K562 (cell line): ENCODE measurements around the gene SYT7. TPM values are rescaled to one million over a fixed set of nuclear protein-coding genes. Genes with fewer than 3 reads are reported as not detected.
A peak's percentile ranks its signal among the peaks of the same experiment; 100 is the strongest.

Source experiments
- ATAC-seq: fragments of 200-7000 bp; cut with Tn5 transposase; 3 replicates; pipeline ENCODE4 v1.9.1; 2020; ENCODE audit warnings: moderate library complexity
- BruUV-seq: library from RNA; stranded (reverse); fragments of 400-500 nt; replicated peaks from 2 replicates; lab custom pipeline; 2021; lab: Mats Ljungman, UMichigan
- CTCF ChIA-PET: fragments of 300-600 bp; formaldehyde crosslinking; extraction: SDS; loops from one replicate; lab custom pipeline; 2021; ENCODE audit warnings: low intra/inter-chr PET ratio; lab: Yijun Ruan, JAX
- POLR2A ChIA-PET: fragments of 300-600, 350-650 bp; sonication (Branson Sonifier 250); formaldehyde crosslinking; extraction: SDS; loops from one replicate; lab custom pipeline; 2021; ENCODE audit warnings: antibody characterized with exemption, inconsistent platforms; lab: Yijun Ruan, JAX
- DNase-seq, 4 experiments: peaks; one replicate each; pipeline versions ENCODE4 v3.0.0 to v3.0.0-alpha.2; 2011 to 2018; ENCODE audit warnings: low spot score in 3 of 4, mixed read lengths in 3 of 4; ENCODE audit errors: extremely low read depth in 1 of 4
- FAIRE-seq: peaks from 2 replicates; lab custom pipeline; 2011; peaks lifted over from hg19 to GRCh38; lab: Jason Lieb, UNC
- H2AFZ ChIP-seq: 2 replicates; pipeline ENCODE4 v1.6.0; 2011; ENCODE audit warnings: low read depth, low read length, control low read depth, inconsistent platforms
- H3K27ac ChIP-seq: fragments of 200-600 bp; 3 replicates; pipeline ENCODE4 v1.8.0; 2011; ENCODE audit warnings: low read depth, mild to moderate bottlenecking, control low read depth, inconsistent platforms, low read length, moderate library complexity, mixed read lengths; ENCODE audit errors: extremely low read depth
- H3K27me3 ChIP-seq, 2 experiments: fragments of 300-600 bp in 1 of 2; 2 replicates in 1 of 2; 3 replicates in 1 of 2; pipeline versions ENCODE4 v1.6.0 to v1.8.0; 2011; ENCODE audit warnings: inconsistent platforms in 2 of 2, low read length in 2 of 2, mild to moderate bottlenecking in 1 of 2, mixed read lengths in 1 of 2, moderate library complexity in 1 of 2; ENCODE audit not compliant: control insufficient read depth in 2 of 2, insufficient read depth in 2 of 2
- H3K36me3 ChIP-seq: fragments of 300-600 bp; 3 replicates; pipeline ENCODE4 v1.8.0; 2011; ENCODE audit warnings: mild to moderate bottlenecking, low read length, inconsistent platforms; ENCODE audit not compliant: control insufficient read depth, insufficient read depth
- H3K4me1 ChIP-seq, 2 experiments: fragments of 200-600 bp in 1 of 2; replicated peaks in 1 of 2; 2 replicates in 1 of 2; 3 replicates in 1 of 2; pipeline versions ENCODE4 v1.5.1 to v1.8.0; 2011; ENCODE audit warnings: inconsistent platforms in 2 of 2, low read length in 2 of 2, mild to moderate bottlenecking in 1 of 2, mixed read lengths in 1 of 2, moderate library complexity in 1 of 2; ENCODE audit not compliant: control insufficient read depth in 2 of 2, insufficient read depth in 2 of 2
- H3K4me2 ChIP-seq: 2 replicates; pipeline ENCODE4 v1.6.1; 2011; ENCODE audit warnings: low read length, control low read depth, inconsistent platforms, mixed read lengths; ENCODE audit not compliant: insufficient read depth
- H3K4me3 ChIP-seq: fragments of 200-600 bp; sonication (generic), shearing (Covaris generic); 2 replicates; pipeline ENCODE4 v1.5.1; 2016; ENCODE audit warnings: control low read depth, inconsistent platforms
- H3K79me2 ChIP-seq: fragments of 200-600 bp; 3 replicates; pipeline ENCODE4 v1.8.0; 2011; ENCODE audit warnings: low read length, inconsistent platforms; ENCODE audit not compliant: control insufficient read depth, insufficient read depth
- H3K9ac ChIP-seq, 2 experiments: 2 replicates each; pipeline versions ENCODE4 v1.6.0 to v1.6.1; 2011; ENCODE audit warnings: low read depth in 2 of 2, low read length in 2 of 2, control low read depth in 1 of 2, inconsistent platforms in 1 of 2, mild to moderate bottlenecking in 1 of 2, mixed read lengths in 1 of 2; ENCODE audit not compliant: insufficient read depth in 1 of 2
- H3K9me1 ChIP-seq: one replicate; pipeline ENCODE4 v1.6.0; 2011; ENCODE audit warnings: inconsistent platforms, mild to moderate bottlenecking, low read length, moderate library complexity; ENCODE audit not compliant: control insufficient read depth, insufficient read depth
- H3K9me3 ChIP-seq: replicated peaks from 2 replicates; pipeline ENCODE4 v1.5.1; 2011; ENCODE audit warnings: low read depth, low read length, inconsistent platforms; ENCODE audit not compliant: control insufficient read depth, insufficient read depth
- H4K20me1 ChIP-seq: replicated peaks from 2 replicates; pipeline ENCODE4 v1.6.1; 2011; ENCODE audit warnings: low read length, inconsistent platforms, mixed read lengths; ENCODE audit not compliant: control insufficient read depth, insufficient read depth
- BCOR ChIP-seq: fragments of 450-650 bp; IDR thresholded peaks from 2 replicates; pipeline ENCODE4 v1.6.1; 2016
- CEBPB ChIP-seq: fragments of 450-650 bp; IDR thresholded peaks from 2 replicates; pipeline ENCODE4 v1.6.1; 2016; ENCODE audit warnings: missing genetic modification characterization, missing compliant biosample characterization
- MLLT1 ChIP-seq, 2 experiments: fragments of 450-650 bp; IDR thresholded peaks; 2 replicates each; pipeline ENCODE4 v1.6.1; 2016
- MYBL2 ChIP-seq, 2 experiments: fragments of 450-650 bp in 1 of 2; sonication (generic) in 1 of 2; formaldehyde crosslinking in 1 of 2; IDR thresholded peaks; 2 replicates each; pipeline versions ENCODE4 v1.6.1 to v1.8.1; 2017 to 2022; ENCODE audit warnings: borderline replicate concordance in 1 of 2, inconsistent platforms in 1 of 2, low read depth in 1 of 2, mild to moderate bottlenecking in 1 of 2, missing genetic modification reagents in 1 of 2, moderate library complexity in 1 of 2
- NFIX ChIP-seq: fragments of 250-450 bp; sonication (Bioruptor Pico); IDR thresholded peaks from 2 replicates; pipeline ENCODE4 v1.4.0; 2020; ENCODE audit warnings: low read depth, mild to moderate bottlenecking, moderate library complexity
- PKNOX1 ChIP-seq: fragments of 450-650 bp; IDR thresholded peaks from 2 replicates; pipeline ENCODE4 v1.6.1; 2016
- RCOR1 ChIP-seq, 2 experiments: IDR thresholded peaks; 2 replicates each; pipeline ENCODE4 v1.6.1; 2012; ENCODE audit warnings: low read depth in 2 of 2, low read length in 2 of 2, borderline replicate concordance in 1 of 2, improper control_type of control experiment in 1 of 2
- ZBTB26 ChIP-seq: fragments of 450-650 bp; formaldehyde crosslinking; IDR thresholded peaks from 2 replicates; pipeline ENCODE4 v1.4.0; 2022; ENCODE audit warnings: missing genetic modification characterization
- ZBTB7A ChIP-seq: IDR thresholded peaks from 2 replicates; pipeline ENCODE4 v1.6.1; 2011; ENCODE audit warnings: low read depth, mild to moderate bottlenecking, low read length, moderate library complexity, borderline replicate concordance; ENCODE audit not compliant: control insufficient read depth
- ZFX ChIP-seq: sonication (generic); formaldehyde crosslinking; IDR thresholded peaks from 2 replicates; pipeline ENCODE4 v1.8.0; 2022; ENCODE audit warnings: mild to moderate bottlenecking, missing genetic modification reagents, moderate library complexity
- ZNF274 ChIP-seq: IDR thresholded peaks from 2 replicates; pipeline ENCODE4 v1.6.1; 2011; ENCODE audit warnings: low read depth, mild to moderate bottlenecking, low read length, moderate library complexity, borderline replicate concordance
- WGBS: fragments of 100-300 bp; shearing (Covaris generic); methylation state at CpG from one replicate; pipeline ENCODE4 v1.1.6; 2016; ENCODE audit warnings: low coverage, mixed read lengths; ENCODE audit not compliant: insufficient coverage; ENCODE audit errors: missing lambda C conversion rate; 5-methylcytosine and 5-hydroxymethylcytosine counted together
- in situ Hi-C: fragments of 300-500 bp; cut with MboI; formaldehyde crosslinking; loops from 4 replicates; pipeline ENCODE4 v1.15.0; 2018; ENCODE audit warnings: inconsistent platforms, mixed read lengths
- intact Hi-C: fragments of 100-400 bp; cut with micrococcal nuclease; formaldehyde crosslinking; loops from 2 replicates; pipeline ENCODE4 v1.14.2; 2022
- polyA plus RNA-seq, 8 experiments: library from polyadenylated mRNA; depleted of rRNA in 4 of 8; stranded (reverse) in 5 of 8; unstranded in 3 of 8; fragments of >200 nt; fragmentation: Nextera tagmentation in 2 of 8; fragmentation: Illumina TruSeq in 1 of 8; extraction: Ambion mirVana in 2 of 8; extraction: Trizol in 1 of 8; gene quantifications; 2 replicates each; pipeline versions ENCODE4 v1.2.1 to v1.2.3, GENCODE V29; 2011 to 2014; ENCODE audit warnings: inconsistent platforms in 1 of 8, missing spikeins in 1 of 8
- total RNA-seq, 7 experiments: library from RNA; depleted of rRNA in 6 of 7; stranded (reverse); fragments of >200 nt in 6 of 7; fragmentation: Illumina TruSeq in 2 of 7; extraction: Trizol in 2 of 7; gene quantifications; 2 replicates each; pipeline versions ENCODE4 v1.2.1 to v1.2.3, GENCODE V29; 2011 to 2021; ENCODE audit warnings: low replicate concordance in 1 of 7

SYT7 gene
- total and polyA plus RNA-seq, 9 of the 15 experiments (the other 6 are each of a cell fraction or from before 2014, with no cell fraction given), result 0.01 to 0.51 (median 0.16) TPM; not detected in 1

GRCh38 chr11:61497876-61498275, 83.0 kb downstream of the SYT7 start:
- ATAC-seq, result no peak
- peaks cover 3% of the 10 kb centered on the region for H3K9me1 ChIP-seq
- intact Hi-C loops, result no loop called here
- ChIA-PET POLR2A (no interaction called here), CTCF (interaction anchor here (0.6 kb wide), 1 partner anchor 226 kb away, joined by 5 read pairs; no protein-coding TSS in a partner anchor)
- 79% methylated on average over 9 of the region's 9 CpGs for WGBS
- TF ChIP-seq ZFX (CRISPR knock-in tag) (0 out of 2 replicates have a peak, but pooled peaks have one; percentile 15), NFIX (CRISPR knock-in tag) (no peak), PKNOX1 (0 out of 2 replicates have a peak, but pooled peaks have one; percentile 10)
- no peaks in the 10 kb centered on the region for H3K36me3 ChIP-seq
- no peak for DNase-seq
- H4K20me1 ChIP-seq, result no peaks in the 10 kb centered on the region
- no peaks in the 10 kb centered on the region for H3K79me2 ChIP-seq
- peaks cover 0 to 7% of the 10 kb centered on the region in 2 experiments; a peak in 3 of 5 replicates for H3K4me1 ChIP-seq
- H2AFZ ChIP-seq, result no peak overlapping the region
- in situ Hi-C loops, result no loop called here
- FAIRE-seq, result no peak
- no peak overlapping the region for H3K9ac ChIP-seq
- peaks cover 0 to 34% of the 10 kb centered on the region in 2 experiments; a peak in 3 of 5 replicates for H3K27me3 ChIP-seq
- H3K9me3 ChIP-seq, result no peaks in the 10 kb centered on the region; the same call in 1 of the 2 replicates
- no peak overlapping the region; the same call in 1 of the 2 replicates for H3K4me2 ChIP-seq
- no peak overlapping the region for H3K4me3 ChIP-seq
- no peak overlapping the region for H3K27ac ChIP-seq
- no TSS peak for BruUV-seq

GRCh38 chr11:61497473-61497872, 83.4 kb downstream of the SYT7 start:
- Histone ChIP-seq H3K4me1 (peaks cover 0 to 7% of the 10 kb centered on the region in 2 experiments; a peak in 3 of 5 replicates), H3K27ac (no peak overlapping the region; the same call in 2 of the 3 replicates), H3K9me1 (peaks cover 3% of the 10 kb centered on the region), H3K27me3 (peaks cover 0 to 32% of the 10 kb centered on the region in 2 experiments; a peak in 3 of 5 replicates), H3K79me2 (no peaks in the 10 kb centered on the region), H3K36me3 (no peaks in the 10 kb centered on the region), H3K9me3 (no peaks in the 10 kb centered on the region; the same call in 1 of the 2 replicates), H3K9ac (no peak overlapping the region), H4K20me1 (no peaks in the 10 kb centered on the region), H3K4me3 (no peak overlapping the region), H3K4me2 (no peak overlapping the region), H2AFZ (no peak overlapping the region)
- in situ Hi-C loops (no loop called here), intact Hi-C loops (no loop called here)
- ChIA-PET POLR2A (no interaction called here), CTCF (no interaction called here)
- WGBS, result 15% methylated on average over 2 of the region's 2 CpGs
- BruUV-seq, result no TSS peak
- DNase-seq (no peak), FAIRE-seq (peak; percentile 57), ATAC-seq (no peak)
- TF ChIP-seq CEBPB (tag) (no peak), RCOR1 (IDR thresholded peaks at IDR 0.05; ENCODE audit: borderline replicate concordance in 1 of 2, low read depth in 2 of 2, low read length in 2 of 2) (no peak), ZNF274 (no peak), ZBTB26 (peak; percentile 70; the same call in 1 of the 2 replicates), BCOR (0 out of 2 replicates have a peak, but pooled peaks have one; percentile 28), ZBTB7A (no peak), MLLT1 (IDR thresholded peaks at IDR 0.05) (peak in 1 of 2 experiments; percentile 13; a peak in 1 of 4 replicates), MYBL2 (IDR thresholded peaks at IDR 0.05; ENCODE audit: low read depth) (peak; percentile 26; the same call in 1 of the 2 replicates), MYBL2 (CRISPR knock-in tag; IDR thresholded peaks at IDR 0.05; ENCODE audit: borderline replicate concordance) (no peak)
